ENCODE results near the gene STT3B.

The STT3B gene

GRCh38 chr3:31654998-31655397, 122.3 kb downstream of the STT3B start:
- DNase-seq: no peak

GRCh38 chr3:31659246-31659645, 126.5 kb downstream of the STT3B start:
- no peak for DNase-seq

- DNase-seq: no peak
These were observed 128.6 kb downstream of the STT3B start for GRCh38 chr3:31661286-31661685.

GRCh38 chr3:31661993-31662670, 129.4 kb downstream of the STT3B start:
- no peak for DNase-seq

GRCh38 chr3:31664031-31664430, 131.3 kb downstream of the STT3B start:
- no peak for DNase-seq

GRCh38 chr3:31667582-31667981, 134.9 kb downstream of the STT3B start:
- no peak for DNase-seq

GRCh38 chr3:31668242-31668641, 135.5 kb downstream of the STT3B start:
- no peak for DNase-seq

- DNase-seq: no peak
These were observed 137.4 kb downstream of the STT3B start for GRCh38 chr3:31670136-31670535.

- DNase-seq: no peak
These were observed 138.0 kb downstream of the STT3B start for GRCh38 chr3:31670722-31671121.

GRCh38 chr3:31671451-31671850, 138.7 kb downstream of the STT3B start:
- no peak for DNase-seq

GRCh38 chr3:31671976-31672375, 139.3 kb downstream of the STT3B start:
- DNase-seq: no peak

- DNase-seq: no peak
These were observed 141.2 kb downstream of the STT3B start for GRCh38 chr3:31673950-31674349.

- DNase-seq: no peak
These were observed 143.8 kb downstream of the STT3B start for GRCh38 chr3:31676556-31676955.

GRCh38 chr3:31680072-31680870, 147.5 kb downstream of the STT3B start:
- no peak for DNase-seq

Measured in T-helper 9 cell (primary cell).